Measurements from ENCODE around the gene ZNF516.

The ZNF516 gene

DNA sequence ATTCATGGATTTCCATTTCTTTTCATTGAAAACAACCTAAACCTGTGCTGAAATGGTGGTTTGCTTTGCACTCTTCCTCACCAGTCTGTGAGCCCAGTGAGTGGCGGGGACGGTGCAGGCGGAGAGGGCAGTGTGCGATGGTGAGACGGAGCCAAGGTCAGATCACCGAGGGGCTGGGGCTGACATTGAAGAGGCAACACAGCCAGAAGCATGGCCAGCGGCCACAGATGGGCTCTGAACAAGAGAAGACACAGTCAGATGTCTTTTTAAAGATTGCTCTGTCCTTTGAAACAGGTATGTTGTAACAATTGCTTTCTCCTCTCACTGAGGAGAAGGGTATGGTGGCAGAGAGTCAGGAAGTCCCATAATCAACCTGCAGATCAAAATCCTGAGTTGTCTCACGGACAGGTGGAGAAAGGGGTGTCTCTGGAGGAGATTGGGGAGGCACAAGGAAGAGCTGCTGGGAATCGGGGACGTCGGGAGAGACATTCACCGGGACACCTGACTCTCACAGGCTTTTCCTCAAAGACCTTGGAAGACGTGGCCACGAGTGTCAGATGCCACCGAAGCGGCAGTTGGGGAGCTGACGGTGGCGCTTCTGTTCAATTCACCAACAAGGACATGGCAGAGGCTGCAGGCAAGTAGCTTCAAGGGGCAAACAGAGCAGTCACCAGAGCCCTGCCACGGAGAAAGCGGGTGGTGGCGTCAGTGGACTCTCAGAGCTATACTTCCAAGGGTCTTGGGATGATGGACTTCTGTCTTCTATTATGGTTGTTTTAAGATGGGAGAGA lies 12.1 kb upstream of the ZNF516 start:
- Histone ChIP-seq H3K27ac (peak overlapping the region; percentile 86), H3K4me1 (ENCODE audit: control insufficient read depth in 1 of 2, insufficient read depth in 1 of 2, low read depth in 1 of 2, low read length in 1 of 2) (peaks cover 59 to 60% of the 10 kb centered on the region in 2 experiments), H3K27me3 (no peaks in the 10 kb centered on the region), H3K4me3 (ENCODE audit: low read depth in 1 of 2, low read length in 1 of 2) (peak overlapping the region in 1 of 2 experiments; percentile 12), H3K9me3 (no peaks in the 10 kb centered on the region), H3K36me3 (no peaks in the 10 kb centered on the region)
- no peak for TF ChIP-seq CTCF (IDR thresholded peaks at IDR 0.05)

GRCh38 chr18:76506395-76506794 lies 11.4 kb upstream of the ZNF516 start:
- H3K4me1 ChIP-seq (ENCODE audit: control insufficient read depth in 1 of 2, insufficient read depth in 1 of 2, low read depth in 1 of 2, low read length in 1 of 2): peaks cover 67% of the 10 kb centered on the region in 2 experiments
- peak overlapping the region; percentile 86 for H3K27ac ChIP-seq
- H3K9me3 ChIP-seq: no peaks in the 10 kb centered on the region
- no peaks in the 10 kb centered on the region for H3K27me3 ChIP-seq
- no peaks in the 10 kb centered on the region for H3K36me3 ChIP-seq
- H3K4me3 ChIP-seq (ENCODE audit: low read depth in 1 of 2, low read length in 1 of 2): no peak overlapping the region
- no peak for TF ChIP-seq CTCF (IDR thresholded peaks at IDR 0.05)

DNA sequence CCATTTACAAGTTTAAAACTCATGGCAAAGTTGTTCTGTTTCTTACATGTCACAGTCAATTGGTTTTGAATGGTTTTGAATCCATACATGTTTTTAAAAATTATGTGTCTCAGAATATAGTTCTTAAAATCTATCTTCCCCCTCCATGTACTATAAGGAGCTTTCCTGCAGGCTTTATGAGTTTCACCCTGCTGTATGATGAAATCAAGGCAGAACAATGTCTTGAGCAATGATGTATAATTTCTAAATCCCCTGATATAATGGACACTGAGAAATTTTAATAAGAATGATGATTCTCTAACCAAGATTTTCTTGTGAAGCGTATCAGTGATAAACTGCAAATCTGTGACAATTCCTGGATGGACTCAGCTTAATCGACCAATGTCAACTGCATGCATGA lies 10.6 kb upstream of the ZNF516 start:
- no peak for TF ChIP-seq CTCF (IDR thresholded peaks at IDR 0.05)
- peak overlapping the region; percentile 86 for H3K27ac ChIP-seq
- peaks cover 68 to 73% of the 10 kb centered on the region in 2 experiments for H3K4me1 ChIP-seq (ENCODE audit: control insufficient read depth in 1 of 2, insufficient read depth in 1 of 2, low read depth in 1 of 2, low read length in 1 of 2)
- H3K27me3 ChIP-seq: no peaks in the 10 kb centered on the region
- H3K4me3 ChIP-seq (ENCODE audit: low read depth in 1 of 2, low read length in 1 of 2): no peak overlapping the region
- no peaks in the 10 kb centered on the region for H3K36me3 ChIP-seq
- no peaks in the 10 kb centered on the region for H3K9me3 ChIP-seq

DNA sequence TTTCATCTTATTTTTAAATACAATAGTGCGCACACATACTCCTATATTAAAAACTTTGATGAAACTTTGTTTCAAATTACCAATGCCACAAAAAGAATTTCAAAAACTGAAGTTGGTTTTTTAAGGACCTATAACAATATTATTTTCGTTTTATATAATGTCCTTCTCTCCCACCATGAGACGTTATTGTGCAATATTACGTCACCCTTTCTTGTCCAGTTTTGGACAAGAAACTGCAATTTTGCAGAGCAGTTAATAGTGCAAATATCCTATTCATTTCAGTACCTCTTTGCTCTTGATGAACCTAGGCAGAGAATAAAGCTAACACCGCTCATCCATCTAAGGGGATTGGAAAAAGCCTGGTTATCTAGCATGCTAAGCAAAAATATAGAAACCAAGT lies 9.7 kb upstream of the ZNF516 start:
- H3K4me1 ChIP-seq (ENCODE audit: control insufficient read depth in 1 of 2, insufficient read depth in 1 of 2, low read depth in 1 of 2, low read length in 1 of 2): peaks cover 77 to 82% of the 10 kb centered on the region in 2 experiments
- H3K36me3 ChIP-seq: no peaks in the 10 kb centered on the region
- no peaks in the 10 kb centered on the region for H3K9me3 ChIP-seq
- H3K27ac ChIP-seq: peak overlapping the region; percentile 86
- H3K4me3 ChIP-seq (ENCODE audit: low read depth in 1 of 2, low read length in 1 of 2): no peak overlapping the region
- no peak for TF ChIP-seq CTCF (IDR thresholded peaks at IDR 0.05)
- H3K27me3 ChIP-seq: no peaks in the 10 kb centered on the region

GRCh38 chr18:76503649-76504386 lies 8.8 kb upstream of the ZNF516 start:
- no peaks in the 10 kb centered on the region for H3K27me3 ChIP-seq
- H3K9me3 ChIP-seq: no peaks in the 10 kb centered on the region
- peaks cover 86 to 90% of the 10 kb centered on the region in 2 experiments for H3K4me1 ChIP-seq (ENCODE audit: control insufficient read depth in 1 of 2, insufficient read depth in 1 of 2, low read depth in 1 of 2, low read length in 1 of 2)
- H3K27ac ChIP-seq: peak overlapping the region; percentile 86
- H3K36me3 ChIP-seq: no peaks in the 10 kb centered on the region
- TF ChIP-seq CTCF (IDR thresholded peaks at IDR 0.05): no peak
- H3K4me3 ChIP-seq (ENCODE audit: low read depth in 1 of 2, low read length in 1 of 2): peak overlapping the region; percentile 4 to 16

Measured in neutrophil (primary cell).